ENCODE data around the gene RNF166.

RNF166 gene

GRCh38 chr16:88651989-88652761, 54.0 kb downstream of the RNF166 start:
- DNase-seq (ENCODE audit: low spot score): no peak

- DNase-seq (ENCODE audit: low spot score): no peak
Measured at GRCh38 chr16:88651276-88651988, 54.8 kb downstream of the RNF166 start.

DNA sequence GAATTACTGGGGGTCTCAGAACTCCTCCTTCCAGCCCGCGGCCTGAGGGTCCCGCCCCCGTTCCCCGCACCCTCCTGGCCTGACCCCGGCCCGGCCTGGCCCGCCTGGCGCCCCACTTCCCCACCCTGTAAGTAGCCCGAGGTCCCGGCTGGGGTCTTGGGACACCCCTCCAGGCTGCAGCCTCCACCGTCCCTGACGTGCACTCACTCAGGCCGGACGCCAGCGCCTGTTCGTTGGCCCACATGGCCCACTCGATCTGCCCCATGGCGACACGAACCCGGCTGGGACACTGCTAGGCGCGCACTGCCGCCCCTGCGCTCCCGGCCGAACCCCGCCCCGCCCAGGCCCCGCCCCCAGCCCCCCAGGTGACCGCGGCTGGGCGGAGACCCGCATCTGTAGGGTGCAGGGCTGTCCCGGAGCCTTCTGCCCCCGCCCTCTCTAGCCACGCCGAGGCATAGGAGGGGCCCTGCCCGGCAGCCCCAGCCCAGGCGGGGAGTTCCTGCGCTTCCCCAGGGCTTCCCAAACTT, 55.4 kb downstream of the RNF166 start, which contains the start of gene CYBA:
Gene CYBA, minus strand, starts transcription at position 305 of the 527 bp plus-strand sequence. Its CDS starts 40 bp downstream, at position 265.
- peak; percentile 33 for DNase-seq (ENCODE audit: low spot score)

- no peak for DNase-seq (ENCODE audit: low spot score)
Measured at GRCh38 chr16:88649924-88650748, 56.1 kb downstream of the RNF166 start.

DNA sequence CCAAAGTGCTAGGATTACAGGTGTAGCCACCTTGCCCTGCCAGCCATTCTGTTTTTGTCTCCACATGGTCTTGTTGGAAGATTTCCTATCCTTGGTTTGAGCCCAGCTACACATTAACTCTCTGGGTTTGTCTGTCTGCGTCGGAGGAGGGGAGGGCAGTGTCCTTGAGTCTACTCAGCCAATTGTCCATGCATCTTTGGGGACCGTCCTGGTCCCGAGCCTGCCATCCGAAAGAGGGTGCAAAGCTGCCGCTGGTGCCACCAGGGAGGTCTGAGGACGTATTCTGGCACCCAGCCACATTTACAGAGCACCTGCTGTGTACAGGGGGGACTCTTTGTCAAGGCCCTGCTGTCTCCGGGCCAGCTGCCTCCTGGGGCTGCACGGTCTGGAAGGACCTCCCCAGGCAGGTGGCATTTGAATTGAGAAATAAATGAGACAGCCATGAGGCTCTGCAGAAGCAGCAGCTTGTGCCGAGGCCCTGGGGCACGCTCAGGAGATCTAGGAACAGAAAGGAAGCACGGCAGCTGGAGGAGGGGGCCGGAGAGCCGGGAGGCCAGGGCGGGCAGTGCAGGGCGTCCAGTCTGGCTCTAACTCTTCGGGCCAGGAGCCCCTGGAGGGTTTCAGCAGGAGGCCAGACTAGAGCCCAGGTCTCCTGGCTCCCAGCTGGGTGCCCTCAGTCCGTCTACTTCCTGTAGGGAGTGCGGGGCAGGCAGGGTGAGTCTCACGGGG, 56.8 kb downstream of the RNF166 start:
- DNase-seq (ENCODE audit: low spot score): no peak

DNA sequence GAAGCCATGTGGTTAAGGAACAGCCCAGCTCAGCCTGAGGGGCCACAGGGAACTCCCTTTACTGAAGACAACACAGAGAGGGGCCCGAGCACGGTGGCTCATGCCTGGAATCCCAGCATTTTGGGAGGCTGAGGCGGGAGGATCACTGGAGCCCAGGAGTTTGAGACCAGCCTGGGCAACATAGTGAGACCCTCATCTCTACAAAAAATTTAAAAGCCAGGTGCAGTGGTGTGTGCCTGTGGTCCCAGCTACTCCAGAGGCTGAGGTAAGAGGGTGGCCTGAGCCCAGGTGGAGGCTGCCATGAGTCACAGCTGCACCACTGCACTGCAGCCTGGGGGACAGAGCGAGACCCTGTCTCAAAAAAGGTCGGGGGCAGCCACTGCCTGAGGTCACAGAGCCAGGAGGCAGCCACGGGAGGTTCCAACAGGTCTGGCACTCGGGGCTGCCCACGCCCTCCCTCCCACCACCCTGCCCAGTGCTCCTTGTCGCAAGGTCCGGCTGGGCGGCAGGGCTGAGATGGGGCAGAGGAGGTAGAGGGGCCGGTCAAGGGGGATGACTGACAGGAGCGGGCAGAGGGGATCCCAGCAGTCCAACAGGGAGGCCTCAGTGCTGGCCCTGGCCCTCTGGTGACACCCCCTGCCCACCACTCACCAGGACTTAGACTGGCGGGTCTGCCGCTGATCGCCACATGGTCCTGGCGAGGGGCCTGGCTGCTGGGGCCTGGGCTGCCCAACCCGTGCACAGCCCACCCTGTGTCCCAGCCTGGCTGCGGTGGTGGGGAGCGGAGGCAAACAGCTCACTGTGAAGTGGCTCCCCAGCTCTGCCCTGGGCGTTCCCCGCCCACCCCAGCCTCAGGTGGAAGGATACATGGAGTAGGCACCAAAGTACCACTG, 58.8 kb downstream of the RNF166 start:
- no peak for DNase-seq (ENCODE audit: low spot score)
